DND-41 (cell line): Measurements from ENCODE around the gene IL6R.

ENCODE experiments used
- EZH2 ChIP-seq: IDR thresholded peaks from 3 replicates; pipeline ENCODE4 v1.6.1; 2012; ENCODE audit warnings: borderline replicate concordance, low read depth, mild to moderate bottlenecking, moderate library complexity, low read length, inconsistent platforms; ENCODE audit not compliant: severe bottlenecking
- TF ChIP-seq, protein P1 (sequence below): IDR thresholded peaks from 2 replicates; pipeline ENCODE4 v1.5.1; 2012; ENCODE audit warnings: borderline replicate concordance, low read length, moderate library complexity, mild to moderate bottlenecking; ENCODE audit not compliant: poor library complexity, severe bottlenecking; ENCODE audit errors: extremely low read depth

DNA sequence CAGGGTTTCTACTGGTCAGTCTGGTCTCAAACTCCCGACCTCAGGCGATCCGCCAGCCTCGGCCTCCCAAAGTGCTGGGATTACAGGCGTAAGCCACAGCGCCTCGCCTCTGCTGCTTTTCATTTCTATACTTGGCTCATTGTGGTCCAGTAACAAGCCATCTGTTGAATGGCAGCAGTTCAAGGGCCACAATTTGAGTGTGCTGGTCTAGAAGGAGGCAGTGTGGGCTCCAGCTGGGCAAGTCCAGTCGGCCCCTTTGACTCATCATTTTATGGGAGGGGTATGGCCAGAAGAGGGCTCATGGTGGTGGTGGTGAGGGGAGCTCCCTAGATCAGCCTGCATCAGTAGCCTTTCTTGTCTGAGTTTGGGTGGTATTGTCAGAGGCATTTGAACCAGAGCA is 46.6 kb upstream of the IL6R start:
- TF ChIP-seq, protein P1, sequence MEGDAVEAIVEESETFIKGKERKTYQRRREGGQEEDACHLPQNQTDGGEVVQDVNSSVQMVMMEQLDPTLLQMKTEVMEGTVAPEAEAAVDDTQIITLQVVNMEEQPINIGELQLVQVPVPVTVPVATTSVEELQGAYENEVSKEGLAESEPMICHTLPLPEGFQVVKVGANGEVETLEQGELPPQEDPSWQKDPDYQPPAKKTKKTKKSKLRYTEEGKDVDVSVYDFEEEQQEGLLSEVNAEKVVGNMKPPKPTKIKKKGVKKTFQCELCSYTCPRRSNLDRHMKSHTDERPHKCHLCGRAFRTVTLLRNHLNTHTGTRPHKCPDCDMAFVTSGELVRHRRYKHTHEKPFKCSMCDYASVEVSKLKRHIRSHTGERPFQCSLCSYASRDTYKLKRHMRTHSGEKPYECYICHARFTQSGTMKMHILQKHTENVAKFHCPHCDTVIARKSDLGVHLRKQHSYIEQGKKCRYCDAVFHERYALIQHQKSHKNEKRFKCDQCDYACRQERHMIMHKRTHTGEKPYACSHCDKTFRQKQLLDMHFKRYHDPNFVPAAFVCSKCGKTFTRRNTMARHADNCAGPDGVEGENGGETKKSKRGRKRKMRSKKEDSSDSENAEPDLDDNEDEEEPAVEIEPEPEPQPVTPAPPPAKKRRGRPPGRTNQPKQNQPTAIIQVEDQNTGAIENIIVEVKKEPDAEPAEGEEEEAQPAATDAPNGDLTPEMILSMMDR, result no peak
- TF ChIP-seq EZH2, result no peak
